ENCODE data around the gene ZBTB7C.

Gene ZBTB7C

GRCh38 chr18:48098538-48098937 is 310.6 kb downstream of the ZBTB7C start:
- Histone ChIP-seq H4K20me1 (ENCODE audit: insufficient read depth, low read length) (peaks cover 4% of the 10 kb centered on the region; the same call in 1 of the 2 replicates), H2AFZ (ENCODE audit: low read depth, low read length) (no peak overlapping the region), H3K9ac (ENCODE audit: low read depth, low read length) (no peak overlapping the region), H3K36me3 (ENCODE audit: insufficient read depth, low read length) (no peaks in the 10 kb centered on the region), H3K79me2 (ENCODE audit: insufficient read depth, low read length) (no peaks in the 10 kb centered on the region), H3K4me2 (ENCODE audit: insufficient read depth, low read length) (no peak overlapping the region), H3K27me3 (ENCODE audit: insufficient read depth, low read length, poor library complexity) (no peaks in the 10 kb centered on the region), H3K4me1 (ENCODE audit: insufficient read depth, low read length) (no peaks in the 10 kb centered on the region), H3K27ac (ENCODE audit: low read length) (no peak overlapping the region), H3K9me3 (ENCODE audit: insufficient read depth, low read length, severe bottlenecking) (no peaks in the 10 kb centered on the region), H3K4me3 (ENCODE audit: low read depth in 1 of 2, low read length in 2 of 2) (no peak overlapping the region)
- no peak for DNase-seq
- no peak for TF ChIP-seq CTCF (IDR thresholded peaks at IDR 0.05; ENCODE audit: borderline replicate concordance, extremely low read depth, low read length, poor library complexity, severe bottlenecking)
- TF ChIP-seq EZH2 (IDR thresholded peaks at IDR 0.05; ENCODE audit: borderline replicate concordance, low read depth, low read length, severe bottlenecking) = no peak
- no peak for ATAC-seq (ENCODE audit: insufficient read depth, low read depth)

- no peaks in the 10 kb centered on the region for H3K36me3 ChIP-seq (ENCODE audit: insufficient read depth, low read length)
- H3K9me3 ChIP-seq (ENCODE audit: insufficient read depth, low read length, severe bottlenecking) = no peaks in the 10 kb centered on the region
- no peak overlapping the region for H3K9ac ChIP-seq (ENCODE audit: low read depth, low read length)
- DNase-seq (no peak), ATAC-seq (ENCODE audit: insufficient read depth, low read depth) (no peak)
- no peaks in the 10 kb centered on the region for H3K4me1 ChIP-seq (ENCODE audit: insufficient read depth, low read length)
- H4K20me1 ChIP-seq (ENCODE audit: insufficient read depth, low read length) = peaks cover 4% of the 10 kb centered on the region; the same call in 1 of the 2 replicates
- no peak overlapping the region for H3K4me3 ChIP-seq (ENCODE audit: low read depth in 1 of 2, low read length in 2 of 2)
- H3K27me3 ChIP-seq (ENCODE audit: insufficient read depth, low read length, poor library complexity) = no peaks in the 10 kb centered on the region
- H3K27ac ChIP-seq (ENCODE audit: low read length) = no peak overlapping the region
- H3K79me2 ChIP-seq (ENCODE audit: insufficient read depth, low read length) = no peaks in the 10 kb centered on the region
- TF ChIP-seq CTCF (IDR thresholded peaks at IDR 0.05; ENCODE audit: borderline replicate concordance, extremely low read depth, low read length, poor library complexity, severe bottlenecking) (no peak), EZH2 (IDR thresholded peaks at IDR 0.05; ENCODE audit: borderline replicate concordance, low read depth, low read length, severe bottlenecking) (no peak)
- no peak overlapping the region for H2AFZ ChIP-seq (ENCODE audit: low read depth, low read length)
- H3K4me2 ChIP-seq (ENCODE audit: insufficient read depth, low read length) = no peak overlapping the region
Observed at GRCh38 chr18:48098007-48098406, 311.2 kb downstream of the ZBTB7C start.

- H3K79me2 ChIP-seq (ENCODE audit: insufficient read depth, low read length) = no peaks in the 10 kb centered on the region
- H3K9ac ChIP-seq (ENCODE audit: low read depth, low read length) = no peak overlapping the region
- ATAC-seq (ENCODE audit: insufficient read depth, low read depth) (no peak), DNase-seq (no peak)
- H4K20me1 ChIP-seq (ENCODE audit: insufficient read depth, low read length) = 0 out of 2 replicates have a peak, but pooled peaks cover under 1% of the 10 kb centered on the region
- no peak overlapping the region for H3K4me2 ChIP-seq (ENCODE audit: insufficient read depth, low read length)
- H2AFZ ChIP-seq (ENCODE audit: low read depth, low read length) = no peak overlapping the region
- no peak overlapping the region for H3K4me3 ChIP-seq (ENCODE audit: low read depth in 1 of 2, low read length in 2 of 2)
- H3K9me3 ChIP-seq (ENCODE audit: insufficient read depth, low read length, severe bottlenecking) = no peaks in the 10 kb centered on the region
- no peaks in the 10 kb centered on the region for H3K36me3 ChIP-seq (ENCODE audit: insufficient read depth, low read length)
- H3K27ac ChIP-seq (ENCODE audit: low read length) = no peak overlapping the region
- no peaks in the 10 kb centered on the region for H3K27me3 ChIP-seq (ENCODE audit: insufficient read depth, low read length, poor library complexity)
- no peak for TF ChIP-seq EZH2 (IDR thresholded peaks at IDR 0.05; ENCODE audit: borderline replicate concordance, low read depth, low read length, severe bottlenecking)
- TF ChIP-seq CTCF (IDR thresholded peaks at IDR 0.05; ENCODE audit: borderline replicate concordance, extremely low read depth, low read length, poor library complexity, severe bottlenecking) = no peak
- no peaks in the 10 kb centered on the region for H3K4me1 ChIP-seq (ENCODE audit: insufficient read depth, low read length)
Observed at GRCh38 chr18:48095726-48096125, 313.5 kb downstream of the ZBTB7C start.

GRCh38 chr18:48093104-48093503 is 316.1 kb downstream of the ZBTB7C start:
- DNase-seq (no peak), ATAC-seq (ENCODE audit: insufficient read depth, low read depth) (no peak)
- Histone ChIP-seq H3K79me2 (ENCODE audit: insufficient read depth, low read length) (no peaks in the 10 kb centered on the region), H3K4me2 (ENCODE audit: insufficient read depth, low read length) (no peak overlapping the region), H2AFZ (ENCODE audit: low read depth, low read length) (no peak overlapping the region), H3K27me3 (ENCODE audit: insufficient read depth, low read length, poor library complexity) (no peaks in the 10 kb centered on the region), H3K4me3 (ENCODE audit: low read depth in 1 of 2, low read length in 2 of 2) (no peak overlapping the region), H3K9ac (ENCODE audit: low read depth, low read length) (no peak overlapping the region), H4K20me1 (ENCODE audit: insufficient read depth, low read length) (no peaks in the 10 kb centered on the region), H3K9me3 (ENCODE audit: insufficient read depth, low read length, severe bottlenecking) (no peaks in the 10 kb centered on the region), H3K36me3 (ENCODE audit: insufficient read depth, low read length) (no peaks in the 10 kb centered on the region), H3K27ac (ENCODE audit: low read length) (no peak overlapping the region), H3K4me1 (ENCODE audit: insufficient read depth, low read length) (no peaks in the 10 kb centered on the region)
- TF ChIP-seq CTCF (IDR thresholded peaks at IDR 0.05; ENCODE audit: borderline replicate concordance, extremely low read depth, low read length, poor library complexity, severe bottlenecking) (no peak), EZH2 (IDR thresholded peaks at IDR 0.05; ENCODE audit: borderline replicate concordance, low read depth, low read length, severe bottlenecking) (no peak)
